IMR-90 (cell line): ENCODE measurements around the gene NFATC1.

Experiments used
- BHLHE40 ChIP-seq: fragments of 150-350 bp; IDR thresholded peaks from 2 replicates; pipeline ENCODE4 v1.6.1; 2016; ENCODE audit warnings: mild to moderate bottlenecking, low read depth, low read length
- POLR2A ChIP-seq: IDR thresholded peaks from 2 replicates; pipeline ENCODE4 v1.6.1; 2012; ENCODE audit warnings: mild to moderate bottlenecking, low read depth, low read length
- TF ChIP-seq, protein P1 (sequence below): fragments of 150-350 bp; IDR thresholded peaks from 2 replicates; pipeline ENCODE4 v1.6.1; 2017; ENCODE audit warnings: mild to moderate bottlenecking, antibody characterized with exemption, low read length, low read depth
- TF ChIP-seq, protein P2 (sequence below): conservative IDR thresholded peaks from 2 replicates; pipeline ENCODE4 v1.5.1; 2012; ENCODE audit warnings: mild to moderate bottlenecking, low read depth, low read length, improper control_type of control experiment

DNA sequence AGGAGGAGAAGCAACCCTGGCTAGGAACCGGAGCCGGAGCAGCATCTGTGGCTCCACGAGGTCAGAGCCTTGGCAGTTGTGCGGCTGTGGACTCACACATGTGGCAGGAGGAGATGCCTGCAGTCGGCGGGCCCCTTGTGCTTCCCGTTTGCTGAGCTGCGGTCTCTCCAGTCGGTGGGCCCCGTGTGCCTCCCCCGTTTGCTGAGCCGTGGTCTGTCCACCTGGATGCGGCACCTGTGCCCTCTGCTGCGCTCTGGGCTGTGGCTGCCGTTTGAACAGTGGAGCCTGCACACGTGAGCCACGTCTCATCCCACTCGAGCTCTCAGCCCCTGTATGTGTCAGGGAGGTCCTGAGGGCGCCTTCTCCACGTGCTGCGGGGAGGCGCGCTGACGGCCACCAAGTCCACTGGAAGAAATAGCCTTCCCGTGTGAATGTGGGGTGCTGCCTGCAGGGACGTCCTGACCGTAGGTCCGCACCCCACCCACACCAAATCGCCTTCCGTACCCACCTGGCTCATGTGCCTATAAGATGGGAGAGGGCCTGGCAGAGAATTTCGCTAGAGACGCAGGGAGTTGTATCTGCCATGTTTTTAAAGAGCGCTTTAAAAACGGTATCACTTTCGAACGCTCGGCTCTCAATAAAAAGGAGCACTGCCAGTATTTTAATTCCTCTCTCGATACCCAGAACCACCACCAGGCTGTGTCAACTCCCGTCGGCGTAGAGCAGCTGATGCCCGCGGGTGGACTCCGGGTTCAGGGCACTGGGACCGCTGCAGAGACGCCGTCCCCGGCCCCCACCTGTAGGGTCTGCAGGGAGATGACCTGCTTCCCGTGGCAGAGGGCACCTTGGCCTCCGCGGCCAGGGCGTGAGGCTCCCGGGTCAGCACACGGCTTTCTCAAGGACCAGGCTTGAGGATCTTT lies 117.0 kb downstream of the NFATC1 start:
- TF ChIP-seq, protein P1, sequence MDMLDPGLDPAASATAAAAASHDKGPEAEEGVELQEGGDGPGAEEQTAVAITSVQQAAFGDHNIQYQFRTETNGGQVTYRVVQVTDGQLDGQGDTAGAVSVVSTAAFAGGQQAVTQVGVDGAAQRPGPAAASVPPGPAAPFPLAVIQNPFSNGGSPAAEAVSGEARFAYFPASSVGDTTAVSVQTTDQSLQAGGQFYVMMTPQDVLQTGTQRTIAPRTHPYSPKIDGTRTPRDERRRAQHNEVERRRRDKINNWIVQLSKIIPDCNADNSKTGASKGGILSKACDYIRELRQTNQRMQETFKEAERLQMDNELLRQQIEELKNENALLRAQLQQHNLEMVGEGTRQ: no peak
- TF ChIP-seq POLR2A (no peak), BHLHE40 (no peak)
- TF ChIP-seq, protein P2, sequence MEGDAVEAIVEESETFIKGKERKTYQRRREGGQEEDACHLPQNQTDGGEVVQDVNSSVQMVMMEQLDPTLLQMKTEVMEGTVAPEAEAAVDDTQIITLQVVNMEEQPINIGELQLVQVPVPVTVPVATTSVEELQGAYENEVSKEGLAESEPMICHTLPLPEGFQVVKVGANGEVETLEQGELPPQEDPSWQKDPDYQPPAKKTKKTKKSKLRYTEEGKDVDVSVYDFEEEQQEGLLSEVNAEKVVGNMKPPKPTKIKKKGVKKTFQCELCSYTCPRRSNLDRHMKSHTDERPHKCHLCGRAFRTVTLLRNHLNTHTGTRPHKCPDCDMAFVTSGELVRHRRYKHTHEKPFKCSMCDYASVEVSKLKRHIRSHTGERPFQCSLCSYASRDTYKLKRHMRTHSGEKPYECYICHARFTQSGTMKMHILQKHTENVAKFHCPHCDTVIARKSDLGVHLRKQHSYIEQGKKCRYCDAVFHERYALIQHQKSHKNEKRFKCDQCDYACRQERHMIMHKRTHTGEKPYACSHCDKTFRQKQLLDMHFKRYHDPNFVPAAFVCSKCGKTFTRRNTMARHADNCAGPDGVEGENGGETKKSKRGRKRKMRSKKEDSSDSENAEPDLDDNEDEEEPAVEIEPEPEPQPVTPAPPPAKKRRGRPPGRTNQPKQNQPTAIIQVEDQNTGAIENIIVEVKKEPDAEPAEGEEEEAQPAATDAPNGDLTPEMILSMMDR: no peak
